SK-N-SH treated with all-trans-retinoic acid at 6 μM for 48 hours (cell line): ENCODE measurements around the gene STMN3.
"Not testable (repeated sequence)": the region's sequence is repeated elsewhere in the genome, so short reads cannot be mapped to it uniquely, and the experiment has no call there.

ENCODE experiments used
- ARNTL ChIP-seq: fragments of 450-650 bp; formaldehyde crosslinking; IDR thresholded peaks from 2 replicates; pipeline ENCODE4 v1.5.0; 2020; ENCODE audit warnings: low read depth, mild to moderate bottlenecking, moderate library complexity, borderline replicate concordance
- ISL1 ChIP-seq: fragments of 250-450 bp; sonication (Bioruptor Pico); IDR thresholded peaks from 2 replicates; pipeline ENCODE4 v2.1.2; 2022; ENCODE audit warnings: mild to moderate bottlenecking, moderate library complexity
- PATZ1 ChIP-seq: fragments of 250-450 bp; sonication (Bioruptor Pico); IDR thresholded peaks from 2 replicates; pipeline ENCODE4 v1.8.0; 2020; ENCODE audit warnings: mild to moderate bottlenecking, moderate library complexity, borderline replicate concordance
- PPARA ChIP-seq: fragments of 250-450 bp; sonication (Bioruptor Pico); IDR thresholded peaks from 2 replicates; pipeline ENCODE4 v1.5.0; 2020; ENCODE audit warnings: mild to moderate bottlenecking, borderline replicate concordance
- RARB ChIP-seq: fragments of 250-450 bp; sonication (Bioruptor Pico); IDR thresholded peaks from 2 replicates; pipeline ENCODE4 v1.8.0; 2021; ENCODE audit warnings: mild to moderate bottlenecking, moderate library complexity
- SNAI2 ChIP-seq: fragments of 250-450 bp; sonication (Bioruptor Pico); IDR thresholded peaks from 2 replicates; pipeline ENCODE4 v1.5.0; 2020; ENCODE audit warnings: mild to moderate bottlenecking, moderate library complexity
- TOX ChIP-seq: fragments of 250-450 bp; sonication (Bioruptor Pico); IDR thresholded peaks from 2 replicates; pipeline ENCODE4 v1.8.0; 2021; ENCODE audit warnings: mild to moderate bottlenecking, moderate library complexity, borderline replicate concordance
- ZFP3 ChIP-seq: fragments of 250-450 bp; sonication (Bioruptor Pico); IDR thresholded peaks from 2 replicates; pipeline ENCODE4 v1.5.0; 2020; ENCODE audit warnings: mild to moderate bottlenecking, moderate library complexity
- ZFP30 ChIP-seq: fragments of 450-650 bp; formaldehyde crosslinking; IDR thresholded peaks from 2 replicates; pipeline ENCODE4 v1.5.0; 2022; ENCODE audit warnings: mild to moderate bottlenecking, moderate library complexity
- ZNF70 ChIP-seq: fragments of 450-650 bp; formaldehyde crosslinking; IDR thresholded peaks from 2 replicates; pipeline ENCODE4 v1.5.0; 2020; ENCODE audit warnings: mild to moderate bottlenecking, moderate library complexity
- ZNF8 ChIP-seq: fragments of 450-650 bp; formaldehyde crosslinking; IDR thresholded peaks from 2 replicates; pipeline ENCODE4 v1.5.0; 2020; ENCODE audit warnings: mild to moderate bottlenecking, moderate library complexity
- TF ChIP-seq, protein P1 (sequence below): fragments of 250-450 bp; sonication (Bioruptor Pico); IDR thresholded peaks from 2 replicates; pipeline ENCODE4 v1.5.0; 2020; ENCODE audit warnings: mild to moderate bottlenecking, moderate library complexity
- TF ChIP-seq, protein P2 (sequence below): fragments of 250-450 bp; sonication (Bioruptor Pico); IDR thresholded peaks from 2 replicates; pipeline ENCODE4 v1.5.1; 2020; ENCODE audit warnings: low read depth, mild to moderate bottlenecking, moderate library complexity
- TF ChIP-seq, protein P3 (sequence below): fragments of 250-450 bp; sonication (Bioruptor Pico); IDR thresholded peaks from 2 replicates; pipeline ENCODE4 v1.5.1; 2021; ENCODE audit warnings: mild to moderate bottlenecking, moderate library complexity

DNA sequence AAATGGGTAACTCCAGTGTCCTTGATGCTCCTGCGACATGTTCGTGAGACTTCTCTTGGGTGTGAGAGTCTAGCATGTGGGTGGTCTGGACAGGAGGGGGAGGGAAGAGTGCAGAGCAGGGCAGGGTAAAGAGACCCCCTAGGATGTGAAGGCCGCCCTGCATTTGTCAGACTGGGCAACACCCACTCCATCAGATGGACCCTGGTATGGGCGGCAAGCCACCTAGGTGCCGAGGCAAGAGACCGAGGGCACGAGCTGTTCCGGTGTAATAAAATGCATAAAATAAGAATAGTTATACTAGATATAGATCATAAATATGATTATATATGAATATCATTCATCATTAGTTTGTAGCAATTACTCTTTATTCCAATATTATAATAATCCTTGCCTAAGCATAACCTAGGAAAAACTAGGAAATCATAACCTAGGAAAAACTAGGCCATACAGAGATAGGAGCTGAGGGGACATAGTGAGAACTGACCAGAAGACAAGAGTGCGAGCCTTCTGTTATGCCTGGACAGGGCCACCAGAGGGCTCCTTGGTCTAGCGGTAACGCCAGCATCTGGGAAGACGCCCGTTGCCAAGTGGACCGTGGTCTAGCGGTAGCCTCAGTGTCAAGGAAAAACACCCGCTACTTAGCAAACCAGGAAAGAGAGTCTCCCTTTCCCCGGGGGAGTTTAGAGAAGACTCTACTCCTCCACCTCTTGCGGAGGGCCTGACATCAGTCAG is 39.2 kb downstream of the STMN3 start:
- TF ChIP-seq ARNTL (CRISPR knock-in tag); PATZ1; TOX (CRISPR knock-in tag); ZNF70 (CRISPR knock-in tag); RARB (CRISPR knock-in tag); ZFP3 (CRISPR knock-in tag); PPARA (CRISPR knock-in tag); ZFP30; ISL1; SNAI2 (CRISPR knock-in tag); ZNF8 (CRISPR knock-in tag): not testable (repeated sequence)
- TF ChIP-seq, protein P1, sequence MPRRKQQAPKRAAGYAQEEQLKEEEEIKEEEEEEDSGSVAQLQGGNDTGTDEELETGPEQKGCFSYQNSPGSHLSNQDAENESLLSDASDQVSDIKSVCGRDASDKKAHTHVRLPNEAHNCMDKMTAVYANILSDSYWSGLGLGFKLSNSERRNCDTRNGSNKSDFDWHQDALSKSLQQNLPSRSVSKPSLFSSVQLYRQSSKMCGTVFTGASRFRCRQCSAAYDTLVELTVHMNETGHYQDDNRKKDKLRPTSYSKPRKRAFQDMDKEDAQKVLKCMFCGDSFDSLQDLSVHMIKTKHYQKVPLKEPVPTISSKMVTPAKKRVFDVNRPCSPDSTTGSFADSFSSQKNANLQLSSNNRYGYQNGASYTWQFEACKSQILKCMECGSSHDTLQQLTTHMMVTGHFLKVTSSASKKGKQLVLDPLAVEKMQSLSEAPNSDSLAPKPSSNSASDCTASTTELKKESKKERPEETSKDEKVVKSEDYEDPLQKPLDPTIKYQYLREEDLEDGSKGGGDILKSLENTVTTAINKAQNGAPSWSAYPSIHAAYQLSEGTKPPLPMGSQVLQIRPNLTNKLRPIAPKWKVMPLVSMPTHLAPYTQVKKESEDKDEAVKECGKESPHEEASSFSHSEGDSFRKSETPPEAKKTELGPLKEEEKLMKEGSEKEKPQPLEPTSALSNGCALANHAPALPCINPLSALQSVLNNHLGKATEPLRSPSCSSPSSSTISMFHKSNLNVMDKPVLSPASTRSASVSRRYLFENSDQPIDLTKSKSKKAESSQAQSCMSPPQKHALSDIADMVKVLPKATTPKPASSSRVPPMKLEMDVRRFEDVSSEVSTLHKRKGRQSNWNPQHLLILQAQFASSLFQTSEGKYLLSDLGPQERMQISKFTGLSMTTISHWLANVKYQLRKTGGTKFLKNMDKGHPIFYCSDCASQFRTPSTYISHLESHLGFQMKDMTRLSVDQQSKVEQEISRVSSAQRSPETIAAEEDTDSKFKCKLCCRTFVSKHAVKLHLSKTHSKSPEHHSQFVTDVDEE (CRISPR knock-in tag) = not testable (repeated sequence)
- TF ChIP-seq, protein P2, sequence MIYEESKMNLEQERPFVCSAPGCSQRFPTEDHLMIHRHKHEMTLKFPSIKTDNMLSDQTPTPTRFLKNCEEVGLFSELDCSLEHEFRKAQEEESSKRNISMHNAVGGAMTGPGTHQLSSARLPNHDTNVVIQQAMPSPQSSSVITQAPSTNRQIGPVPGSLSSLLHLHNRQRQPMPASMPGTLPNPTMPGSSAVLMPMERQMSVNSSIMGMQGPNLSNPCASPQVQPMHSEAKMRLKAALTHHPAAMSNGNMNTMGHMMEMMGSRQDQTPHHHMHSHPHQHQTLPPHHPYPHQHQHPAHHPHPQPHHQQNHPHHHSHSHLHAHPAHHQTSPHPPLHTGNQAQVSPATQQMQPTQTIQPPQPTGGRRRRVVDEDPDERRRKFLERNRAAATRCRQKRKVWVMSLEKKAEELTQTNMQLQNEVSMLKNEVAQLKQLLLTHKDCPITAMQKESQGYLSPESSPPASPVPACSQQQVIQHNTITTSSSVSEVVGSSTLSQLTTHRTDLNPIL (CRISPR knock-in tag) = not testable (repeated sequence)
- TF ChIP-seq, protein P3, sequence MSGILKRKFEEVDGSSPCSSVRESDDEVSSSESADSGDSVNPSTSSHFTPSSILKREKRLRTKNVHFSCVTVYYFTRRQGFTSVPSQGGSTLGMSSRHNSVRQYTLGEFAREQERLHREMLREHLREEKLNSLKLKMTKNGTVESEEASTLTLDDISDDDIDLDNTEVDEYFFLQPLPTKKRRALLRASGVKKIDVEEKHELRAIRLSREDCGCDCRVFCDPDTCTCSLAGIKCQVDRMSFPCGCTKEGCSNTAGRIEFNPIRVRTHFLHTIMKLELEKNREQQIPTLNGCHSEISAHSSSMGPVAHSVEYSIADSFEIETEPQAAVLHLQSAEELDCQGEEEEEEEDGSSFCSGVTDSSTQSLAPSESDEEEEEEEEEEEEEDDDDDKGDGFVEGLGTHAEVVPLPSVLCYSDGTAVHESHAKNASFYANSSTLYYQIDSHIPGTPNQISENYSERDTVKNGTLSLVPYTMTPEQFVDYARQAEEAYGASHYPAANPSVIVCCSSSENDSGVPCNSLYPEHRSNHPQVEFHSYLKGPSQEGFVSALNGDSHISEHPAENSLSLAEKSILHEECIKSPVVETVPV (CRISPR knock-in tag) = not testable (repeated sequence)
